Neural cell (in vitro differentiated cells): ENCODE measurements around the gene FOXF1.

Experiments used
- EP300 ChIP-seq: fragments of 450-650 bp; conservative IDR thresholded peaks from 2 replicates; pipeline ENCODE4 v1.6.1; 2014; ENCODE audit warnings: antibody characterized with exemption, mild to moderate bottlenecking, moderate library complexity; ENCODE audit not compliant: poor library complexity, severe bottlenecking
- MXI1 ChIP-seq: fragments of 450-650 bp; conservative IDR thresholded peaks from 2 replicates; pipeline ENCODE4 v1.6.1; 2014; ENCODE audit warnings: antibody characterized with exemption, mild to moderate bottlenecking; ENCODE audit not compliant: poor library complexity, severe bottlenecking
- TF ChIP-seq, protein P1 (sequence below): fragments of 450-650 bp; IDR thresholded peaks from 2 replicates; pipeline ENCODE4 v1.5.1; 2014; ENCODE audit warnings: antibody characterized with exemption, mild to moderate bottlenecking, moderate library complexity; ENCODE audit not compliant: poor library complexity, severe bottlenecking

- TF ChIP-seq, protein P1, sequence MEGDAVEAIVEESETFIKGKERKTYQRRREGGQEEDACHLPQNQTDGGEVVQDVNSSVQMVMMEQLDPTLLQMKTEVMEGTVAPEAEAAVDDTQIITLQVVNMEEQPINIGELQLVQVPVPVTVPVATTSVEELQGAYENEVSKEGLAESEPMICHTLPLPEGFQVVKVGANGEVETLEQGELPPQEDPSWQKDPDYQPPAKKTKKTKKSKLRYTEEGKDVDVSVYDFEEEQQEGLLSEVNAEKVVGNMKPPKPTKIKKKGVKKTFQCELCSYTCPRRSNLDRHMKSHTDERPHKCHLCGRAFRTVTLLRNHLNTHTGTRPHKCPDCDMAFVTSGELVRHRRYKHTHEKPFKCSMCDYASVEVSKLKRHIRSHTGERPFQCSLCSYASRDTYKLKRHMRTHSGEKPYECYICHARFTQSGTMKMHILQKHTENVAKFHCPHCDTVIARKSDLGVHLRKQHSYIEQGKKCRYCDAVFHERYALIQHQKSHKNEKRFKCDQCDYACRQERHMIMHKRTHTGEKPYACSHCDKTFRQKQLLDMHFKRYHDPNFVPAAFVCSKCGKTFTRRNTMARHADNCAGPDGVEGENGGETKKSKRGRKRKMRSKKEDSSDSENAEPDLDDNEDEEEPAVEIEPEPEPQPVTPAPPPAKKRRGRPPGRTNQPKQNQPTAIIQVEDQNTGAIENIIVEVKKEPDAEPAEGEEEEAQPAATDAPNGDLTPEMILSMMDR = no peak
- TF ChIP-seq MXI1 = no peak
- no peak for TF ChIP-seq EP300
Measured at GRCh38 chr16:86505899-86506864, 4.1 kb upstream of the FOXF1 start.
